Psoas muscle (tissue), 8 donors: ENCODE measurements around the gene MB. TPM values are rescaled to one million over a fixed set of nuclear protein-coding genes. Genes with fewer than 3 reads are reported as not detected.

Experiments
- ATAC-seq, 4 donors: fragments of 200-7000 bp; cut with Tn5 transposase; one replicate each; pipeline ENCODE4 v1.9.1; 2020; ENCODE audit warnings: moderate library complexity in 3 of 4, mild to moderate bottlenecking in 2 of 4
- DNase-seq, 2 donors: peaks; one replicate each; pipeline ENCODE4 v3.0.0-alpha.2; 2020
- H3K27ac ChIP-seq: fragments of 200-600 bp; one replicate; pipeline ENCODE4 v1.8.0; 2022
- H3K27me3 ChIP-seq, 3 donors: fragments of 200-600 bp in 1 of 3; one replicate each; pipeline versions ENCODE4 v1.6.1 to v1.8.0; 2013 to 2022; ENCODE audit warnings: low read length in 2 of 3, mild to moderate bottlenecking in 2 of 3, moderate library complexity in 1 of 3; ENCODE audit not compliant: insufficient read depth in 3 of 3
- H3K36me3 ChIP-seq, 2 donors: fragments of 200-600 bp in 1 of 2; one replicate each; pipeline versions ENCODE4 v1.6.1 to v1.8.0; 2013 to 2022; ENCODE audit warnings: low read depth in 1 of 2, mild to moderate bottlenecking in 1 of 2, moderate library complexity in 1 of 2; ENCODE audit not compliant: insufficient read depth in 1 of 2
- H3K4me1 ChIP-seq: fragments of 200-600 bp; one replicate; pipeline ENCODE4 v1.8.0; 2022
- H3K4me3 ChIP-seq: fragments of 200-600 bp; one replicate; pipeline ENCODE4 v1.8.0; 2022; ENCODE audit warnings: mild to moderate bottlenecking
- H3K9me3 ChIP-seq: fragments of 200-600 bp; one replicate; pipeline ENCODE4 v1.8.0; 2022
- WGBS, 3 donors: extraction: QIAGEN DNeasy Blood & Tissue Kit; methylation state at CpG; one replicate each; pipeline versions ENCODE4 v1.1.6 to v1.1.7; 2013; 5-methylcytosine and 5-hydroxymethylcytosine counted together
- intact Hi-C, 2 donors: fragments of 100-400 bp; cut with DNase I; formaldehyde crosslinking; loops; one replicate each; pipeline versions ENCODE4 v1.11.0 to v1.14.2; 2022
- polyA plus RNA-seq, 3 donors: library from polyadenylated mRNA; stranded (reverse); fragments of 200-250 nt; gene quantifications; one replicate each; pipeline ENCODE4 v1.2.3, GENCODE V29; 2013
- total RNA-seq, 4 donors: library from RNA; stranded (reverse); fragmentation: NEBNext Ultra II Directional in 2 of 4; extraction: Animal tissue kit (Norgen Biotek cat#: 25700) in 2 of 4; gene quantifications; one replicate each; pipeline versions ENCODE4 v1.2.1 to v1.2.4, GENCODE V29; 2021 to 2023
- TF ChIP-seq, protein P1 (sequence below): fragments of 200-600 bp; IDR thresholded peaks from one replicate; pipeline ENCODE4 v1.8.0; 2022; ENCODE audit warnings: antibody characterized with exemption
- donor health status: healthy with polysubstance abuse.
- donor health status: DM: no; HTN: no; CAD: no; lungs with moderate emphysema.
- donor health status: Bipolar disorder and iron deficiency.
- donor health status: healthy.
- donor health status: DM: yes; HTN: yes; CAD: no.
- donor health status: DM: no; HTN: no; CAD: no.
- donor health status: DM: no; HTN: no; CAD: no.
- donor health status: DM: yes; HTN: yes; CAD: no.

The MB gene
- total and polyA plus RNA-seq, 7 donors = 6,836 to 12,606 (median 9,385) TPM

DNA sequence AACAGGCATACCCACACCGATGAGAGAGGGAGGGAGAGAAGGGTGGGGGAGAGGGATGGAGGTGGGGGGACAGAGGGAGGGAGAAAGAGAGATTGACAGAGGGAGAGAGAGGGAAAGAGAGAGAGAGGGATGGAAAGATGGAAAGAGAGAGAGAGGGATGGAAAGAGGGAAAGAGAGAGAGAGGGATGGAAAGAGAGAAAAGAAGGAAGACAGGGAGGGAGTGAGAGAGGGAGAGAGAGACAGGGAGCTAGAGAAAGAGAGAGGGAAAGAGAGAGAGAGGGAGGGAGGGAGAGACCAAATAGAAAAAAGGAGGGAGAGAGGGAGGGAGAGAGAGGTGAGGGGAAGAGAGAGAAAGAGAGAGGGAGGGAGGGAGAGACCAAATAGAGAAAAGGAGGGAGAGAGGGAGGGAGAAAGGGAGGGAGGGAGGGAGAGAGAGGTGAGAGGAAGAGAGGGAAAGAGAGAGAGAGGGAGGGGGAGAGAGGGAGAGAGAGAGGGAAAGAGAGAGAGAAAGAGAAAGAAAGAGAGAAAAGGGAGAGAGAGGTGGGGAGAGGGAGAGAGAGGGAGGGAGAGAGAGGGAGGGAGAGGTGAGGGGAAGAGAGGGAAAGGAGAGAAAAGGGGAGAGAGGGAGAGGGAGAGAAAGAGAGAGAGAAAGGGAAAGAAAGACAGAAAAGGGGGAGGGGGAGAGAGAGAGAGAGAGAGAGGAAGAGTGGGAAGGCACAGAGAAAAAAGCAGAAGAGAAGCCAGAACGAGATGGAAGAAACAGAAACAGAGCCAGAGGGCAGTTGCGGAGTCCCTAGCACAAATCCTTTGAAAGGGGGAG lies 23.8 kb downstream of the MB start:
- no peak for ATAC-seq
- H3K27ac ChIP-seq = peak overlapping the region; percentile 97
- peaks cover 78% of the 10 kb centered on the region for H3K4me1 ChIP-seq
- no peak overlapping the region for H3K4me3 ChIP-seq
- TF ChIP-seq, protein P1, sequence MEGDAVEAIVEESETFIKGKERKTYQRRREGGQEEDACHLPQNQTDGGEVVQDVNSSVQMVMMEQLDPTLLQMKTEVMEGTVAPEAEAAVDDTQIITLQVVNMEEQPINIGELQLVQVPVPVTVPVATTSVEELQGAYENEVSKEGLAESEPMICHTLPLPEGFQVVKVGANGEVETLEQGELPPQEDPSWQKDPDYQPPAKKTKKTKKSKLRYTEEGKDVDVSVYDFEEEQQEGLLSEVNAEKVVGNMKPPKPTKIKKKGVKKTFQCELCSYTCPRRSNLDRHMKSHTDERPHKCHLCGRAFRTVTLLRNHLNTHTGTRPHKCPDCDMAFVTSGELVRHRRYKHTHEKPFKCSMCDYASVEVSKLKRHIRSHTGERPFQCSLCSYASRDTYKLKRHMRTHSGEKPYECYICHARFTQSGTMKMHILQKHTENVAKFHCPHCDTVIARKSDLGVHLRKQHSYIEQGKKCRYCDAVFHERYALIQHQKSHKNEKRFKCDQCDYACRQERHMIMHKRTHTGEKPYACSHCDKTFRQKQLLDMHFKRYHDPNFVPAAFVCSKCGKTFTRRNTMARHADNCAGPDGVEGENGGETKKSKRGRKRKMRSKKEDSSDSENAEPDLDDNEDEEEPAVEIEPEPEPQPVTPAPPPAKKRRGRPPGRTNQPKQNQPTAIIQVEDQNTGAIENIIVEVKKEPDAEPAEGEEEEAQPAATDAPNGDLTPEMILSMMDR = no peak
- H3K36me3 ChIP-seq = no peaks in the 10 kb centered on the region
- intact Hi-C loops = no loop called here
- no peaks in the 10 kb centered on the region for H3K27me3 ChIP-seq
- no peaks in the 10 kb centered on the region for H3K9me3 ChIP-seq
- WGBS, 3 donors = 8 to 44% (median 21%) methylated on average over 3 of the region's 3 CpGs
- DNase-seq = no peak

DNA sequence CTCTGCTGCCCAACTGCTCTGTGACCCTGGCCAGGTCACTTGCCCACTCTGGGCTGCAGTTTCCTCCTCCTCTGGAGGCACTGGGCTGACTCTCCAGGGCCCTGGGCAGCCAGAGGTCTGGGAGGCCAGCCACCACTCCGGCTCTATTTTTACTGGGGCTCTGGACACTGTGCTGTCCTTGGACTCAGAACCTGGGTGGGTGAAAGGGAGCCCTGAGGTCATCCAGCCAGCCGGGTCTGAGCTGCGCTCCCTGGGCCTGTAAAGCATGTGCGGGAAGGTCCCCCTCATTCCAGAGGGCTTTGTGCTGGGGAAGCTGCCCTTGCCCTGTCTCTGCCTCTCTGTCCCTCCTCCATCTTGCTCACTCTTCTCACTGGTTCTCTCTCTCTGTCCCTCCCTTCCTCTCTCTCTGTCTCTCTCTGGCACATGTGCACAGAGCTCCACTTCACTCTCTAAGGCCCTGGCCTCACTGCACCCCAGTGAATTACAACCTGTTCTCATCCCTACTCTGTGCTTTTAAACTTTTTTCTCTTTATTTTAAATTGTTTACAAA lies 24.6 kb downstream of the MB start:
- Histone ChIP-seq H3K4me1 (peaks cover 78% of the 10 kb centered on the region), H3K4me3 (no peak overlapping the region), H3K36me3 (no peaks in the 10 kb centered on the region), H3K27ac (peak overlapping the region; percentile 97), H3K9me3 (no peaks in the 10 kb centered on the region), H3K27me3 (no peaks in the 10 kb centered on the region)
- TF ChIP-seq, protein P1 = no peak
- peak in 3 of 4 donors; percentile 9 to 35 (median 34) for ATAC-seq
- WGBS, 3 donors = 13 to 24% (median 23%) methylated on average over 4 of the region's 4 CpGs
- DNase-seq = peak in 1 of 2 donors; percentile 76
- intact Hi-C loops = no loop called here

DNA sequence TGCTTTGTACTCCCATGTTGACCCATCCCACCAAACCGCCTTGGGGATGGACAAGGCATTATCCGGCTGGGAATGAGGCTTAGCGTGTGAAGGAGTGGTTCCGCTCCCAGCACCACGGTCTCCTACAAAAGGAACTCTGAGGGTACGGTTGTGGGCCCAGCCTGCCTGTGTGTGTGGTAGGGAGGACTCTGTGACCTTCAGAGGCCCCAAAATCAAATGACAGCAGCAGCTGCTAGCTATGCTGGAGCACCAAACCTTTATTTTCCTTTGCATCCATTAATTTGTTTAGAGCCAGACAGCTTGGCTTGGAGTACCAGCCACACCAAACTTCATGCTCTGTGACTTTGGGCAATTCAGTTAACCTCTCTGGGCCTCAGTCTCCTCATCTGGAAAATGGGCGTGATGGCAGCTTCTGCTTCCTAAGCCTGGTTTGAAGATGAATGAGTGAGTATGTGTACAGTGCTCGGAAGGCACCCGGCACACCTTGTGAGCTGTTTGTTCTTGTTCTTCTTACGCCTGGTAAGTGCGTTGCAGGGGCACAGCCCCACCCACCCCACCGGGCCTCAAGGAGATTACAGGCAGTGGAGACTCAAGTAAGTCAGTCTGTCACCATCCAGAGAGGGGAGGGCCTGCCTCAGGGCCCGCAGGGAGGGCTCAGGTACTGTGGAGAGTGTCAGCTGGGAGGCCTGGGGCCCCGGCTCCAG lies 25.3 kb downstream of the MB start:
- Histone ChIP-seq H3K4me1 (peaks cover 79% of the 10 kb centered on the region), H3K27me3 (no peaks in the 10 kb centered on the region), H3K9me3 (no peaks in the 10 kb centered on the region), H3K36me3 (no peaks in the 10 kb centered on the region), H3K27ac (peak overlapping the region; percentile 97), H3K4me3 (no peak overlapping the region)
- 68 to 81% (median 70%) methylated on average over 13 to 14 of the region's 14 CpGs for WGBS, 3 donors
- ATAC-seq (no peak), DNase-seq (no peak)
- intact Hi-C loops = no loop called here
- TF ChIP-seq, protein P1 = no peak

DNA sequence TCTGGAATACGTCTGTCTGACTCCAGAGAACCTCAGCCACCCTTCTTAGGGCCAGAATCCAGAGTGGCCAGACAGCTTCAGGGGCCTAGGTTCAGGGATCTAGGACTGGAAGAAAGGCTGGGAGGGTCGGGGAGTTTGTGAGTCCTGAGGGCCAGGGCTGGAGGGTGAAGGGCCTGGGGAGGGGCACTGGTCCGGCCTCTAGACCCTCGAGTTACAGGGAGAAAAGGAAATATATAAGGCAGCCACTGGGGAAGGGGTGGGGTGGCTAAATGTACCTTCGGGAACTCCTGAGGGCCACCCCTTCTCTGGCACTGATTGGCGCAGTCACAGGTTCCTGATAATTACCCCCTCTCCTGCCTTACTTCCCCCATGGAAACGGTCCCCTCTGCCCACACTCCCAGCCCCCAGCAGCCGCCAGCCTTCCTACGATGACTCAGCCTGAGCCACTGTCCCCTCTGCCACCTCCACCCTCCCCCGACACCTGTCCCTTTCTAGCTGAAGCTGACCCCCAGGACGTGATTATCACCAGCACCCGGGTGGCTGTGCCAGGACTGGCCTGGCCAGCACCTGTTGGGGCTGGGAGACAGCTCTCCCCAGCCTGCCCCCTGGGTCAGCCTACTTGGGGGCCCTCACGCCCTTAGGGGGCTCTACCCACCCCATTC lies 26.4 kb downstream of the MB start:
- TF ChIP-seq, protein P1 = no peak
- Histone ChIP-seq H3K27ac (peak overlapping the region; percentile 97), H3K4me1 (peaks cover 73% of the 10 kb centered on the region), H3K9me3 (no peaks in the 10 kb centered on the region), H3K27me3 (no peaks in the 10 kb centered on the region), H3K36me3 (no peaks in the 10 kb centered on the region), H3K4me3 (no peak overlapping the region)
- DNase-seq (peak; percentile 76 to 86), ATAC-seq (peak; percentile 50 to 70 (median 62))
- intact Hi-C loops = no loop called here
- 28 to 36% (median 34%) methylated on average over 12 to 13 of the region's 13 CpGs for WGBS, 3 donors
